GM18520 (cell line): Measurements from ENCODE around the gene MEGF8.
"Not testable (repeated sequence)": the region's sequence is repeated elsewhere in the genome, so short reads cannot be mapped to it uniquely, and the experiment has no call there.

Source experiments
- ATAC-seq: cut with Tn5 transposase; IDR thresholded peaks from one replicate; pipeline ENCODE4 v1.9.1; 2021; ENCODE audit not compliant: unreplicated experiment

Gene MEGF8

DNA sequence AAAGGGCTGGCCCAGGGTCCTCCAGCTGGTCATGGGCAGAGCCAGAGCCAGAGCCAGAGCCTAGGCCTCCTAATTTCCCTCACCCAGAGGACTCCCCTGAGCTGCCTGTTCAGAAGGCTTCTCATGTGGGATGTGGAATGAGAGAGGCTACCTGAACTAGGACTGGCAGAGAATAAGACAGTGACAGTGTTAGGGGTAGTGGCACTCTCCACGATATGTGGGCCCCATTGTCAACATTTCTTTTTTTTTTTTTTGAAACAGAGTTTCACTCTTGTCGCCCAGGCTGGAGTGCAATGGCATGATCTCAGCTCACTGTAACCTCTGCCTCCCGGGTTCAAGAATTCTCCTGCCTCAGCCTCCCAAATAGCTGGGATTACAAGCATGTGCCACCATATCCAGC, 5.9 kb downstream of the MEGF8 start:
- ATAC-seq, result not testable (repeated sequence)

DNA sequence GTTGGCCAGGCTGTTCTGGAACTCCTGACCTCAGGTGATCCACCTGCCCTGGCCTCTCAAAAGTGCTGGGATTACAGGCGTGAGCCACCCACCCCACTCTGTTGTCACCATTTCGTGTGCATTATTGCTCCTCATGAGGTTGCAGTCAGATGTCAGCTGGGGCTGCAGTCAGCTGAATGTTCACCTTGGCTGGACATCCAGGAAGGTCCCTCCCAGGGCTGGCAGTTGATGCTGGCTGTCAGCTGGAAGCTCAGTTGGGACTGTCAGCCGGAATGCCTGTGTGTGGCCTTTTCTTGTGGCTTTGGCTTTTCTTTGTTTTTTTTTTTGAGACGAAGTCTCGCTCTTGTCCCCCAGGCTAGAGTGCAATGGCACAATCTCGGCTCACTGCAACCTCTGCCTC, 6.6 kb downstream of the MEGF8 start:
- ATAC-seq, result no peak

DNA sequence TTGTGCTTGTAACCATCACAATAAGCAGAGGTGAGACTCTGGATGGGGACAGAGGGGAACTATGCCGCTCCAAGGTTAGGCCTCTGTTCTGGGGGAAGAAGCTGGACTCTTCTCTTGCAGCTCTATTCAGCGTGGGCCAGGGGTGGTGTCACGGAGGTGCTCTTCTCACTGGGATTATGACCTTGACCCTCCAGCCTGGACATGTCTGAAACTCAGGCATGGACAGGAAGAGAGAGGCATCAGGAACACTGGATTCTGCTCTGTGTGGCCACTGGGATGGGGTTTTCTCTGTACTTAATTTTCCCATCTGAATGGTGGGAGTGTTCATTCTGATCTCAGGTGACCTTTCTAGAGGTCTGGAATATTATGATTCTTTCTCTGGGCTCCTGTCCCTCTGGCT, 7.6 kb downstream of the MEGF8 start:
- ATAC-seq, result no peak

DNA sequence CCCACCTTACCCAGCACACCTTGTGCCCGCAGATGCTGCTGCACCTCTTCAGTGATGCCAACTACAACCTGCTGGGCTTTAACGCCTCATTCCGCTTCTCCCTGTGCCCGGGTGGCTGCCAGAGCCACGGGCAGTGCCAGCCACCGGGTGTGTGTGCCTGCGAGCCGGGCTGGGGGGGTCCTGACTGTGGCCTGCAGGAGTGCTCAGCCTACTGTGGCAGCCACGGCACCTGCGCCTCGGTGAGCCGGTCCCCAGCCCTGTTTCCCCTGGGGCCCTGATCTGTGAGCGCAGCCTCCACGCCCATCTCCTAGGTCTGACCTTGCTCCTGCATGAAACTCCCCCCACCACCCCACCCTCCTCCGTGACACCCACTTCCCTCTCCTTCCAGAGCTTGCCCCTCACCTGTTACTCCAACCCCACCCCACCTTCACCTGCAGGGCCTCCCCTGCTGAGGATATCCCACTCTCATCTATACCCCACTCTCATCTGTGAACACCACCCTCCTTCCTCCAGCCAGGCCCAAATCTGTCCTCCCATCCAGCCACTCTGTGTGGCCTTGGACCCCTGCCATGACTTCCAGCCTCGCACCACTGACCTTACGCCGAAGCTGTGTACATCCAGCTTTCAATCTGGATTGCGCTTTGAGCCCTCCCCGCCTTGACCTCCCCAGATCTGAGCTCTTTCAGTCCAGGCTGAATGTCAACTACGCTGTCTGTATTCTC, 8.7 kb downstream of the MEGF8 start:
- no peak for ATAC-seq

DNA sequence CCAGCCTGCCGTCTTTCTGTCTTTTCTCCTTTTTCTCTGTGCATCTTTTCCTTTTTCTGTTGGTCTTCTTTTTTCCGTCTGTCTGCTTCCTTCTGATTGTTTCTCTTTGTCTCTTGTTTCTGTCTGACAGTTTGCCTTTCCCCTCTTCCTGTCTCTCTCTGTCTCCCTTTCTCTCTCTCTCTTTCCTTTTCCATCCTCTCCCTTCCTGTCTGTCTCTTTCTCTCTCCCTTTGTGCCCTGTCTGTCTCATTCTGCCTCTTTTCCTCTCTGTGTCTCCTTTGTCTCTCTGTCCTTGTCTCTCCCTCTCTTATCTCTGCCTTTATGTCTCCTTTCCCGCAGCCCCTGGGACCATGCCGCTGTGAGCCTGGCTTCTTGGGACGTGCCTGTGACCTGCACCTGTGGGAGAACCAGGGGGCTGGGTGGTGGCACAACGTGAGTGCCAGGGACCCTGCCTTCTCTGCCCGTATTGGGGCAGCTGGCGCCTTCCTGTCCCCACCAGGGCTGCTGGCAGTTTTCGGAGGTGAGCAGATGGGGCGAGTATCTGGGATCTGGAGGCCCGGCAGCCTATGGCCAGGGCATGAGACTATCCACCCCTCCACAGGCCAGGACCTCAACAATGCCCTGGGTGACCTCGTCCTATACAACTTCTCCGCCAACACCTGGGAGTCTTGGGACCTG, 9.4 kb downstream of the MEGF8 start:
- no peak for ATAC-seq

DNA sequence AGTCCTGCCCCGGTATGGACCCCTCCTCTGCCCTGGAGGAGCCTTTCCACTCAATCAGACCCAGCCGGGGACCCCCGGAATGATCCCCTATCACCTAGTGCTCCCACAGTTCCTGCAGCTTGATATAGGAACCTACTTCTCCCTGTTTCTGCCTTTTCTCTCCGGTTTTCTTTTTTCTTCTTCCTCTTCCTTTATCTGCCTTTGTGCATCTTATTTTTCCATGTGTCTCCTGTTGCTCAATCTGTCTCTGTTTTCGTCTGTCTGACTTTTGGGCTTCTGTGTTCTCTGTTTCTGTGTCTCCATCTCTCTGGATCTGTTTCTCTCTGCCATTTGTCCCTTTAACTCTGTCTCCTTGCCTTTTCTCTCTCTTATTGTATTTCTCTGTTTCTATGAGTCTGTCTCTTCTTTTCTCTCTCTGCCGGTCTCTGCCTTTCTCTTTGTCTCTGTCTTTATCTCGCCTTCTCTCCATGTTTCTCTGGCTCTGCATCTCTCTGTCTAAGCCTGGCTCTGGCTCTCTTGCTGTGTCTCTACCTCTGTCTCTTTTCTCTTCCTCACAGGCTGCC, 10.0 kb downstream of the MEGF8 start:
- ATAC-seq, result no peak

DNA sequence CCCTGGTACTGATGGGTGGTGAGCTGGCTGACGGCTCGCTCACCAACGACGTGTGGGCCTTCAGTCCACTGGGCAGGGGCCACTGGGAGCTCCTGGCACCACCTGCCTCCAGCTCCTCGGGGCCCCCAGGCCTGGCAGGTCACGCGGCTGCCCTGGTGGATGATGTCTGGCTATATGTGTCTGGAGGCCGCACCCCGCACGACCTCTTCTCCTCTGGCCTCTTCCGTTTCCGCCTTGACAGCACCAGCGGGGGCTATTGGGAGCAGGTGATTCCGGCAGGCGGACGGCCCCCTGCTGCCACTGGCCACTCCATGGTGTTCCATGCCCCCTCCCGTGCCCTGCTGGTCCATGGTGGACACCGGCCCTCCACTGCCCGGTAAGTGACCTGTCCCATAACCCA, 10.5 kb downstream of the MEGF8 start:
- no peak for ATAC-seq

DNA sequence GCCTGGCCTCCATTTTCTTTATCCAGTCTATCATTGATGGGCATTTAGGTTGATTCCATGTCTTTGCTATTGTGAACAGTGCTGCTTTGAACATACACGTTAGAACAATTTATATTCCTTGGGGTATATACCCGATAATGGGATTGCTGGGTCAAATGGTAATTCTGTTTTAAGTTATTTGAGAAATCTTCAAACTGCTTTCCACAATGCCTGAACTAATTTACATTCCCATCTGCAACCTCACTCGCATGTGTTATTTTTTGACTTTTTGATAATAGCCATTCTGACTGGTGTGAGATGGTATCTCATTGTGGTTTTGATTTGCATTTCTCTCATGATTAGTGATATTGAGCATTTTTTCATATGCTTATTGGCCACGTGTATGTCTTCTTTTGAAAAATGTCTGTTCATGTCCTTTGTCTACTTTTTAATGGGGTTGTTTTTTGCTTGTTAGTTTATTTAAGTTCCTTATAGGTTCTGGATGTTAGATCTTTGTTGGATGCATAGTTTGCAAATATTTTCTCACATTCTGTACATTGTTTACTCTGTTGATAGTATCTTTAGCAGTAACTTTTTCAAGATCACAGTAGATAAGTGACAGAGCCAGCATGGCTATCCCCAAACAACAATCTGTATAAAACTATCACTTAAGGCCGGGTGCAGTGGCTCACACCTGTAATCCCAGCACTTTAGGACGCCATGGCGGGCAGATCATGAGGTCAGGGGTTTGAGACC, 13.9 kb downstream of the MEGF8 start:
- not testable (repeated sequence) for ATAC-seq

DNA sequence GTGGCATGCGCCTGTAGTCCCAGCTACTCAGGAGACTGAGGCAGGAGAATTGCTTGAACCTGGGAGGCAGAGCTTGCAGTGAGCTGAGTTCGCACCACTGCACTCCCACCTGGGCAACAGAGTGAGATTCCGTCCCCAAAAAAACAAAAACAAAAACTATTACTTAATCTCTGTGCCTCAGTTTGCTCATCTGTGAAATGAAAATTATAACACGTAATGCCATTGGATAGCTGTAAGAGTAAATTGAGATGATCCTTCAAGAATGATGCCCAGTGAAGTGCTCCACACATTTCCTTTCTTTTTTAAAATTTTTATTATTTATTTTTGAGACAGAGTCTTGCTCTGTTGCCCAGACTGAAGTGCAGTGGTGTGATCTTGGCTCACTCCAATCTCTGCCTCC, 14.5 kb downstream of the MEGF8 start:
- not testable (repeated sequence) for ATAC-seq

DNA sequence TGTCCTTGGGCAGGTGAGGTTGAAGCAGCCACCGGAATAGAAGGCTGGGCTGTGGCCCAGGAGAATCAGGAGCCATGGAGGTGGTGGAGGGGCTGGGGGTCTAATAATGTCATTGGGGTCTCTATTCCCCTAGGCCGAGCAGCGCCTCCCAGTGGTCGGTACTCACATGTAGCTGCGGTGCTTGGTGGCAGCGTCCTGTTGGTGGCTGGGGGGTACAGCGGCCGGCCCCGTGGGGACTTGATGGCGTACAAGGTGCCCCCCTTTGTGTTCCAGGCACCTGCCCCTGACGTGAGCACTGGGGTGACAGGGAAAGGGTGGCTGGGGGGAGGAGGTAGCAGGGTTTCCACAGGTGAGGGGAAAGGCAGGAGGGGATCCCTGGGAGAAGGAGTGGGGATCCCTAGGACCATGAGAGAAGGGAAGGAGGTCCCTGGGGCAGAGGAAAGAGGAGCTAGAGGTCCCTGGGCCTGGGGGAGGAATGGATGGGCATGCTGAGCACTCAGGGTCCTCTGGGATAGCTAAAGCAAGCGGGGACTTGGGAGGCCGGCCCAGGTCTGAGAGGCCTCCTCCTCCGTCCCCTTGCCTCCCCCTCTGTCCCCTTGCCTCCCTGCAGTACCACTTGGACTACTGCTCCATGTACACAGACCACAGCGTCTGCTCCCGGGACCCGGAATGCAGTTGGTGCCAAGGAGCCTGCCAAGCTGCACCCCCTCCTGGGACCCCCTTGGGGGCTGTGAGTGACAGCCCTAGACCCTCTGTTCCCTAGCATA, 18.1 kb downstream of the MEGF8 start:
- no peak for ATAC-seq

DNA sequence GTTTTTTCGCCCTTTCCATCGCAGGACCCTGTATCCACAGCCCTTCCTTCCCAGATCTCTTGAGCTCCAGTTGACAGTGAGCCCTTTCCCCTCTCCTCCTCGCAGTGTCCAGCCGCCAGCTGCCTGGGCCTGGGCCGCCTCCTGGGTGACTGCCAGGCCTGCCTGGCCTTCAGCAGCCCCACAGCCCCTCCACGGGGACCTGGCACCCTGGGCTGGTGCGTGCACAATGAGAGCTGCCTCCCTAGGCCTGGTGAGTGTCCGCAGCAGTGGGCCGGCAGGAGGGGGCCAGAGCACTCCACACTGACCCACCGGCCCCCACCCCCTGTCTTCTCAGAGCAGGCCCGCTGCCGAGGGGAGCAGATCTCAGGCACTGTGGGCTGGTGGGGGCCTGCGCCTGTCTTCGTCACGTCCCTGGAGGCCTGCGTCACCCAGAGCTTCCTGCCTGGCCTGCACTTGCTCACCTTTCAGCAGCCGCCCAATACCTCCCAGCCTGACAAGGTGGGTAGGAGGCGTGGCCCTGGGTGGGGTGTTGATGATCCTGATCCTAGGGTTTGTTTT, 19.0 kb downstream of the MEGF8 start:
- ATAC-seq, result no peak

DNA sequence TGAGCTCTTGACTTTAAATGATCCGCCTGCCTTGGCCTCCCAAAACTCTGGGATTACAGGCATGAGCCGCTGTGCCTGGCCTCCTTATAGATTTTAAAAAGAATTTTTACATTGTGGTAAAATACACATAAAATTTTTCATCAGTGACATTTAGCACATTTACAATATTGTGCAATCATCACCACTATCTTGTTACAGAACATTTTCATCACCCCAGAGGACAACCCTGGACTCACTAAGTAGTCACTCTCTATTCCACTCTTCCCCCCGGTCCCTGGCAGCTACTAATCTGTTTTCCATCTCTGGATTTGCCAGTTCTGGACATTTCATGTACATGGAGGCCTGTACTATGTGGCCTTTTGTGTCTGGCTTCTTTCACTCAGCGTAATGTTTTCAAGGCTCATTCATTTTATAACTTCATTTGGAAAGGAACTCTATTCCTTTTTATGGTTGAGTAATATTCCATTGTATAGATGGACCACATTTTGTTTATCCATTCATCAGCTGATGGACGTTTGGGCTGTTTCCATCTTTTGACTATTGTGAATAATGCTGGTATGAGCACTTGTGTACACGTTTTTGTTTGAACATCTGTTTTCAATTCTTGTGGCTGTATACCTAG, 19.9 kb downstream of the MEGF8 start:
- ATAC-seq, result no peak

DNA sequence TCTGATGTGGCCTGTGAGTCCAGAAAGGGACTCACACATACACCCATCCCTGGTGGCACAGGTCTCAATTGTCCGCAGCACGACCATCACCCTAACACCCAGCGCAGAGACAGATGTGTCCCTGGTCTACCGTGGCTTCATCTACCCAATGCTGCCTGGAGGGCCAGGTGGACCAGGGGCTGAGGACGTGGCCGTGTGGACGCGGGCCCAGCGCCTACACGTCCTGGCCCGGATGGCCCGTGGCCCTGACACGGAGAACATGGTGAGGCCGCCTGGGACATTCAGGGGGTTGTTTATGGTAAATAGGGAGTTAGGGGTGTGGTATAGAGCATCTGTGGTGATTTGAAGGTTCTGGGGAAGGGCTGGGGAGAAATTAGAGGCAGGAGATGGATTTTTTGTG, 22.8 kb downstream of the MEGF8 start:
- no peak for ATAC-seq

DNA sequence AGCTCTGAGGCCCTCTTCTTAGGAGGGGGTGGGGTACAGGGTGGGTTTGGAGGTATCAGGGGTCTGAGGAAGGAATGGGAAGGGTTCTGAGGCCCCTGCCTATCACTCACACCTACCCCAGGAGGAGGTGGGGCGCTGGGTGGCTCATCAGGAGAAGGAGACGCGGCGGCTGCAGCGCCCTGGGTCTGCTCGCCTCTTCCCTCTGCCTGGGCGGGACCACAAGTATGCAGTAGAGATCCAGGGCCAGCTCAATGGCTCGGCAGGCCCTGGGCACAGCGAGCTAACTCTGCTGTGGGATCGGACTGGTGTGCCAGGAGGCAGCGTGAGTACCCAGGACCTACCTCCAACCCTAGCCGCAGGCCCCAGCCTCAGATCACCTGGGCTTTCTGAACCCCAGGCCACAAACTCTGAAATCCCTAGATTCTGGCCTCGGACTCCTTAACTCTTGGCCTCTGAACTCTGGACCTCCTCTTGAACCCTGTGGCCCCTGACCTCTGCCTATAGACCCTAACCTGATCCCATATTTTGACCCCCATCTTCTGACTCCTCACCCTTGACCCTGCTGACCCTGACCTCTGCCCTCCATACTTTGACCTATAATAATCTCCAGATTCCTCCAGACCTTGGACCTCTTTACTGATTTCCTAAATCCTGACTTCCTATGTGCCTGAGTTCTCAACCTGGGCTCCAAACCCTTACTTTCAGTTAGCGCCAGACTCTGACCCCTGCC, 24.1 kb downstream of the MEGF8 start:
- no peak for ATAC-seq

DNA sequence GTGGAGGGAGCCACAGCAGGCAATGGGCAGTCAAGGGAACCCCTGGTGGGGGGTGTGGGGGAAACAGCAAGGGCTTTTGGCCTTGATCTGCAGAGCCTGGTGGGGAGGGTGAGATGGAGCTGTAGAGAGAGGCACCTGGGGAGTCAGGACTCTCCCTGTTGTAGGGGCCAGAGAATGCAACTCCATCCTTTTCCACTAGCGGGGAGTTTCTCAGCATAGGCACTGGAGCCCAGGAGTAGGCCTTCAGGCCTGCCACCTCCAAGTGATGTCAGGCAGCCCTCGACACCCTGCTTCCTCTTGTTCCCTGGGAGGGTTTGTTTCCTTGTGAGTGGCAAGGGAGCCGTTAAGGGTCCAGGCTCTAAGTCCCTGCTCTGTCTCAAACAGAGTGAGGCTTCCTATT, 25.0 kb downstream of the MEGF8 start:
- ATAC-seq, result no peak

DNA sequence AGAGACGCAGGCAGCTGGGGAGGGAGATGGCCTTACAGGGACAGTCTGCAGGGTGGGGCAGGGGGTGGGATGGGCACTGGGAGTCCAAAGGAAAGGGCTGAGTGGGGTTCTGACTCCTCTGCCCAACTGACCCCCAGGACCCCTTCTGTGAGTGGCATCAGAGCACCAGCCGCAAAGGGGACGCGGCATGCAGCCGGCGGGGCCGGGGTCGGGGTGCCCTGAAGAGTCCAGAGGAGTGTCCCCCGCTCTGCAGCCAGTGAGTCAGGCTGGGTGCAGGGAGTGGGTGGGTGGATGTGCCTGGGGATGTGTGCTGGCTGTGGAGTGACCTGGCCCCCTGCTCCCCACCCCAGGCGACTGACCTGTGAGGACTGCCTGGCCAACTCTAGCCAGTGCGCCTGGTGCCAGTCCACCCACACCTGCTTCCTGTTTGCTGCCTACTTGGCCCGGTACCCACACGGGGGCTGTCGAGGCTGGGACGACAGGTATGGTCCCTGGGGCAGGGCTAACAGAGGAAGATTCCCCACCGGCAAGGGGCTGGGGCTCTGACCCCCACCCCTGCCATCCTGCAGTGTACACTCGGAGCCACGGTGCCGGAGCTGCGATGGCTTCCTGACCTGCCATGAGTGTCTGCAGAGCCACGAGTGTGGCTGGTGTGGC, 25.8 kb downstream of the MEGF8 start:
- ATAC-seq, result no peak

DNA sequence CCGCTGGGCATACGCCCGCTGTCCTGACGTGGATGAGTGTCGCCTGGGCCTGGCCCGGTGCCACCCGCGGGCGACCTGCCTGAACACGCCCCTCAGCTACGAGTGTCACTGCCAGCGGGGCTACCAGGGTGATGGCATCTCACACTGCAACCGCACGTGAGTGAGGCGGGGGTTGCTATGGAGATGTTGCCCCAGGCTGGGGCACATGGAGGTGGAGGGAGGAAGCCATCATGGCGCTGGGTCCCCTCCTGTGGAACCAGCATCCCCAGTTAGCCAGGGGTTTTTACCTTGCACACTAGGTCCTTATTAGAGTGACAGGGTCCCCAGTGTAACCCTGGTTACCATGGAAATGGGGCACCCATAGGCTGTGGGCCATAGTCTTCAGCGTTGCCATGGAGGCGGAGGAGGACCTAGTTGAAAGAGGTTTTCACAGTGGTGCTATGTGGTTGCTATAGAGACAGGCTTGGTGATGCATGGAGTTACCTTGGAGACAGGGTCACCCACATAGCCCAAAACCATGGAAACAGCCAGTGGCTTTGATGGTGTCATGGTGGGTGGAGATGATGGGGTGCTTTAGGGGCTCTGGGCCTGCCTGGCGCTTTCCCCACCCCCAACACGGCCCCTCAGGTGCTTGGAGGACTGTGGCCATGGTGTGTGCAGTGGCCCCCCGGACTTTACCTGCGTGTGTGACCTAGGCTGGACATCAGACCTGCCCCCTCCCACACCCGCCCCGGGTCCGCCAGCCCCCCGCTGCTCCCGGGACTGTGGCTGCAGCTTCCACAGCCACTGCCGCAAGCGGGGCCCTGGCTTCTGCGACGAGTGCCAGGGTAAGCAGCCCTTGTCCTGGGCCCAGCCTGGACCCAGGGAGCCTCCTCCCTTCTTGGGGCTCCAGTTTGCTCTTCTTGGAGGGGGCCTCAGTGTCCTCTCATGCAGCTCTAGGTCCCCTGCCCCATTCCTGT, 27.1 kb downstream of the MEGF8 start:
- ATAC-seq, result no peak
